ENCODE measurements around the gene MAP2. TPM values are rescaled to one million over a fixed set of nuclear protein-coding genes. Genes with fewer than 3 reads are reported as not detected.

MAP2 gene
- total and polyA plus RNA-seq, 10 of the 15 experiments (the other 5 are each of a cell fraction or from before 2014, with no cell fraction given) = 0.01 TPM; not detected in 9

DNA sequence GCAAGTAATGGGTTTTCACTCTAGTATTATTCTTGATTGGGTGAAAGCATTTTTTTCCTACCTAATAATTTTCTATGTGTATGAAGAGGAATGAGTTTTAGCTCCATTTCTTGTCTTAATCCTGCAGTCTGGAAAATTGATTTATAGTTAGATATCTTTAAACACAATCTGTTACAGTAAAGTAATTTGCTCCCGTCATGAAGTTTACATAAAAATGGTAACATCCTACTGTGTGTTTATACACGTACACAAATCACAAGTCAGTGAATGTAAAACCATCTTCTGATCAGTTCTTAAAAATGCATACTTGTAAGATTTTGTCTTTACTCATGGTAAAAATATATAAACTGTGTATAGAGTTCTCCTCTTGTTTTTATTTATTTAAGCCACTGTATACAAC lies 51.1 kb downstream of the MAP2 start:
- H3K27ac ChIP-seq (ENCODE audit: control insufficient read depth, insufficient read depth) = no peak overlapping the region
- RAD21 ChIA-PET (ENCODE audit: unreplicated experiment) = no interaction called here
- BruUV-seq (replicated peaks) = no TSS peak
- no peaks in the 10 kb centered on the region for H4K20me1 ChIP-seq (ENCODE audit: control insufficient read depth, insufficient read depth)
- H3K9ac ChIP-seq (ENCODE audit: control insufficient read depth, insufficient read depth, low read length) = no peak overlapping the region
- DNase-seq (ENCODE audit: low read depth, low spot score) = no peak
- no peaks in the 10 kb centered on the region for H3K79me2 ChIP-seq (ENCODE audit: control insufficient read depth, insufficient read depth, low read length)
- ATAC-seq = no peak
- no peaks in the 10 kb centered on the region; a peak in 1 of 4 replicates for H3K27me3 ChIP-seq (replicated peaks in 1 of 2; ENCODE audit: control insufficient read depth in 2 of 2, insufficient read depth in 2 of 2, low read length in 1 of 2)
- in situ Hi-C loops (cut with MboI) = no loop called here
- no peaks in the 10 kb centered on the region for H3K9me3 ChIP-seq (replicated peaks; ENCODE audit: control insufficient read depth, insufficient read depth, low read length)
- no peak overlapping the region for H3K4me3 ChIP-seq
- intact Hi-C loops (cut with micrococcal nuclease; ENCODE audit: unreplicated experiment) = no loop called here
- POLR2A ChIA-PET = no interaction called here
- SMC1A ChIA-PET (ENCODE audit: uncharacterized antibody, unreplicated experiment) = no interaction called here
- H3K36me3 ChIP-seq (ENCODE audit: control insufficient read depth in 2 of 2, insufficient read depth in 2 of 2, low read length in 1 of 2) = no peaks in the 10 kb centered on the region
- FAIRE-seq = no peak
- WGBS (ENCODE audit: insufficient coverage, insufficient replicate concordance, low lambda C conversion rate, missing lambda C conversion rate) = 2% methylated on average over 2 of the region's 2 CpGs
- H3K4me1 ChIP-seq (ENCODE audit: control insufficient read depth, insufficient read depth, low read length) = no peaks in the 10 kb centered on the region
- H3K4me2 ChIP-seq (ENCODE audit: control insufficient read depth, insufficient read depth) = no peak overlapping the region
- no peak overlapping the region for H2AFZ ChIP-seq (ENCODE audit: control insufficient read depth, low read depth, low read length)
- CTCF ChIA-PET = no interaction called here
- TF ChIP-seq, protein P1, sequence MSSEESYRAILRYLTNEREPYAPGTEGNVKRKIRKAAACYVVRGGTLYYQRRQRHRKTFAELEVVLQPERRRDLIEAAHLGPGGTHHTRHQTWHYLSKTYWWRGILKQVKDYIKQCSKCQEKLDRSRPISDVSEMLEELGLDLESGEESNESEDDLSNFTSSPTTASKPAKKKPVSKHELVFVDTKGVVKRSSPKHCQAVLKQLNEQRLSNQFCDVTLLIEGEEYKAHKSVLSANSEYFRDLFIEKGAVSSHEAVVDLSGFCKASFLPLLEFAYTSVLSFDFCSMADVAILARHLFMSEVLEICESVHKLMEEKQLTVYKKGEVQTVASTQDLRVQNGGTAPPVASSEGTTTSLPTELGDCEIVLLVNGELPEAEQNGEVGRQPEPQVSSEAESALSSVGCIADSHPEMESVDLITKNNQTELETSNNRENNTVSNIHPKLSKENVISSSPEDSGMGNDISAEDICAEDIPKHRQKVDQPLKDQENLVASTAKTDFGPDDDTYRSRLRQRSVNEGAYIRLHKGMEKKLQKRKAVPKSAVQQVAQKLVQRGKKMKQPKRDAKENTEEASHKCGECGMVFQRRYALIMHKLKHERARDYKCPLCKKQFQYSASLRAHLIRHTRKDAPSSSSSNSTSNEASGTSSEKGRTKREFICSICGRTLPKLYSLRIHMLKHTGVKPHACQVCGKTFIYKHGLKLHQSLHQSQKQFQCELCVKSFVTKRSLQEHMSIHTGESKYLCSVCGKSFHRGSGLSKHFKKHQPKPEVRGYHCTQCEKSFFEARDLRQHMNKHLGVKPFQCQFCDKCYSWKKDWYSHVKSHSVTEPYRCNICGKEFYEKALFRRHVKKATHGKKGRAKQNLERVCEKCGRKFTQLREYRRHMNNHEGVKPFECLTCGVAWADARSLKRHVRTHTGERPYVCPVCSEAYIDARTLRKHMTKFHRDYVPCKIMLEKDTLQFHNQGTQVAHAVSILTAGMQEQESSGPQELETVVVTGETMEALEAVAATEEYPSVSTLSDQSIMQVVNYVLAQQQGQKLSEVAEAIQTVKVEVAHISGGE (CRISPR knock-in tag; IDR thresholded peaks at IDR 0.05) = no peak
- TF ChIP-seq, protein P2, sequence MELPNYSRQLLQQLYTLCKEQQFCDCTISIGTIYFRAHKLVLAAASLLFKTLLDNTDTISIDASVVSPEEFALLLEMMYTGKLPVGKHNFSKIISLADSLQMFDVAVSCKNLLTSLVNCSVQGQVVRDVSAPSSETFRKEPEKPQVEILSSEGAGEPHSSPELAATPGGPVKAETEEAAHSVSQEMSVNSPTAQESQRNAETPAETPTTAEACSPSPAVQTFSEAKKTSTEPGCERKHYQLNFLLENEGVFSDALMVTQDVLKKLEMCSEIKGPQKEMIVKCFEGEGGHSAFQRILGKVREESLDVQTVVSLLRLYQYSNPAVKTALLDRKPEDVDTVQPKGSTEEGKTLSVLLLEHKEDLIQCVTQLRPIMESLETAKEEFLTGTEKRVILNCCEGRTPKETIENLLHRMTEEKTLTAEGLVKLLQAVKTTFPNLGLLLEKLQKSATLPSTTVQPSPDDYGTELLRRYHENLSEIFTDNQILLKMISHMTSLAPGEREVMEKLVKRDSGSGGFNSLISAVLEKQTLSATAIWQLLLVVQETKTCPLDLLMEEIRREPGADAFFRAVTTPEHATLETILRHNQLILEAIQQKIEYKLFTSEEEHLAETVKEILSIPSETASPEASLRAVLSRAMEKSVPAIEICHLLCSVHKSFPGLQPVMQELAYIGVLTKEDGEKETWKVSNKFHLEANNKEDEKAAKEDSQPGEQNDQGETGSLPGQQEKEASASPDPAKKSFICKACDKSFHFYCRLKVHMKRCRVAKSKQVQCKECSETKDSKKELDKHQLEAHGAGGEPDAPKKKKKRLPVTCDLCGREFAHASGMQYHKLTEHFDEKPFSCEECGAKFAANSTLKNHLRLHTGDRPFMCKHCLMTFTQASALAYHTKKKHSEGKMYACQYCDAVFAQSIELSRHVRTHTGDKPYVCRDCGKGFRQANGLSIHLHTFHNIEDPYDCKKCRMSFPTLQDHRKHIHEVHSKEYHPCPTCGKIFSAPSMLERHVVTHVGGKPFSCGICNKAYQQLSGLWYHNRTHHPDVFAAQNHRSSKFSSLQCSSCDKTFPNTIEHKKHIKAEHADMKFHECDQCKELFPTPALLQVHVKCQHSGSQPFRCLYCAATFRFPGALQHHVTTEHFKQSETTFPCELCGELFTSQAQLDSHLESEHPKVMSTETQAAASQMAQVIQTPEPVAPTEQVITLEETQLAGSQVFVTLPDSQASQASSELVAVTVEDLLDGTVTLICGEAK (IDR thresholded peaks at IDR 0.05; ENCODE audit: borderline replicate concordance) = no peak
- TF ChIP-seq HDGF (IDR thresholded peaks at IDR 0.05) = no peak
- TF ChIP-seq RELA (IDR thresholded peaks at IDR 0.05; ENCODE audit: borderline replicate concordance, partially characterized antibody) = no peak
- TF ChIP-seq MEF2B (IDR thresholded peaks at IDR 0.05; ENCODE audit: partially characterized antibody, poor library complexity, severe bottlenecking) = no peak
- no peak for TF ChIP-seq ZNF622 (IDR thresholded peaks at IDR 0.05)
- no peak for TF ChIP-seq SREBF1 (IDR thresholded peaks at IDR 0.05; ENCODE audit: low read length)
- no peak for TF ChIP-seq SMAD1 (IDR thresholded peaks at IDR 0.05; ENCODE audit: low read depth, partially characterized antibody)
- no peak for TF ChIP-seq ZNF217 (IDR thresholded peaks at IDR 0.05)
- TF ChIP-seq, protein P3, sequence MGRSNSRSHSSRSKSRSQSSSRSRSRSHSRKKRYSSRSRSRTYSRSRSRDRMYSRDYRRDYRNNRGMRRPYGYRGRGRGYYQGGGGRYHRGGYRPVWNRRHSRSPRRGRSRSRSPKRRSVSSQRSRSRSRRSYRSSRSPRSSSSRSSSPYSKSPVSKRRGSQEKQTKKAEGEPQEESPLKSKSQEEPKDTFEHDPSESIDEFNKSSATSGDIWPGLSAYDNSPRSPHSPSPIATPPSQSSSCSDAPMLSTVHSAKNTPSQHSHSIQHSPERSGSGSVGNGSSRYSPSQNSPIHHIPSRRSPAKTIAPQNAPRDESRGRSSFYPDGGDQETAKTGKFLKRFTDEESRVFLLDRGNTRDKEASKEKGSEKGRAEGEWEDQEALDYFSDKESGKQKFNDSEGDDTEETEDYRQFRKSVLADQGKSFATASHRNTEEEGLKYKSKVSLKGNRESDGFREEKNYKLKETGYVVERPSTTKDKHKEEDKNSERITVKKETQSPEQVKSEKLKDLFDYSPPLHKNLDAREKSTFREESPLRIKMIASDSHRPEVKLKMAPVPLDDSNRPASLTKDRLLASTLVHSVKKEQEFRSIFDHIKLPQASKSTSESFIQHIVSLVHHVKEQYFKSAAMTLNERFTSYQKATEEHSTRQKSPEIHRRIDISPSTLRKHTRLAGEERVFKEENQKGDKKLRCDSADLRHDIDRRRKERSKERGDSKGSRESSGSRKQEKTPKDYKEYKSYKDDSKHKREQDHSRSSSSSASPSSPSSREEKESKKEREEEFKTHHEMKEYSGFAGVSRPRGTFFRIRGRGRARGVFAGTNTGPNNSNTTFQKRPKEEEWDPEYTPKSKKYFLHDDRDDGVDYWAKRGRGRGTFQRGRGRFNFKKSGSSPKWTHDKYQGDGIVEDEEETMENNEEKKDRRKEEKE (IDR thresholded peaks at IDR 0.05) = no peak
- no peak for TF ChIP-seq CHD1 (IDR thresholded peaks at IDR 0.05; ENCODE audit: low read depth, low read length)

Measured in GM12878 (cell line).